Measurements from ENCODE around the gene CDH3. TPM values are rescaled to one million over a fixed set of nuclear protein-coding genes. Genes with fewer than 3 reads are reported as not detected.

The CDH3 gene
- 0.16 to 0.33 TPM (median 0.19 TPM) in 5 replicates for total RNA-seq (2022; extraction: Qiagen RNA extraction; ENCODE audit: low read depth)

GRCh38 chr16:68644715-68645493 is at the start of gene CDH3:
Gene CDH3 (plus strand): TSS chr16:68645310. CDS start chr16:68645380, 70 bp downstream.

DNA sequence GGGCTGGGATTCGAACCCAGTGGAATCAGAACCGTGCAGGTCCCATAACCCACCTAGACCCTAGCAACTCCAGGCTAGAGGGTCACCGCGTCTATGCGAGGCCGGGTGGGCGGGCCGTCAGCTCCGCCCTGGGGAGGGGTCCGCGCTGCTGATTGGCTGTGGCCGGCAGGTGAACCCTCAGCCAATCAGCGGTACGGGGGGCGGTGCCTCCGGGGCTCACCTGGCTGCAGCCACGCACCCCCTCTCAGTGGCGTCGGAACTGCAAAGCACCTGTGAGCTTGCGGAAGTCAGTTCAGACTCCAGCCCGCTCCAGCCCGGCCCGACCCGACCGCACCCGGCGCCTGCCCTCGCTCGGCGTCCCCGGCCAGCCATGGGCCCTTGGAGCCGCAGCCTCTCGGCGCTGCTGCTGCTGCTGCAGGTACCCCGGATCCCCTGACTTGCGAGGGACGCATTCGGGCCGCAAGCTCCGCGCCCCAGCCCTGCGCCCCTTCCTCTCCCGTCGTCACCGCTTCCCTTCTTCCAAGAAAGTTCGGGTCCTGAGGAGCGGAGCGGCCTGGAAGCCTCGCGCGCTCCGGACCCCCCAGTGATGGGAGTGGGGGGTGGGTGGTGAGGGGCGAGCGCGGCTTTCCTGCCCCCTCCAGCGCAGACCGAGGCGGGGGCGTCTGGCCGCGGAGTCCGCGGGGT is 92.1 kb downstream of the CDH3 start, which contains the start of gene CDH1:
TSS of gene CDH1 (plus strand) at position 247 of the 684 bp plus-strand sequence. CDS start at position 371, 124 bp downstream.

Other genes starting within 250 kb of the CDH3 start
- gene SMPD3, start 196.8 kb upstream of the CDH3 start, total RNA-seq (2022; extraction: Qiagen RNA extraction; ENCODE audit: low read depth) = 0.09 to 0.48 TPM (median 0.32 TPM) in 5 replicates
- gene ZFP90, start 106.0 kb upstream of the CDH3 start, total RNA-seq (2022; extraction: Qiagen RNA extraction; ENCODE audit: low read depth) = 5.0 to 9.7 TPM (median 9.3 TPM) in 5 replicates
- gene CDH1, start 92.0 kb downstream of the CDH3 start, total RNA-seq (2022; extraction: Qiagen RNA extraction; ENCODE audit: low read depth) = 3.6 to 4.9 TPM (median 4.4 TPM) in 5 replicates
- gene TANGO6, start 198.2 kb downstream of the CDH3 start, total RNA-seq (2022; extraction: Qiagen RNA extraction; ENCODE audit: low read depth) = 6.8 to 7.3 TPM (median 7.3 TPM) in 5 replicates

Measured in A549 treated with CpdA at 1 μM for 4 hours (cell line).